SW 1271 (cell line): ENCODE measurements around the gene XPOT.

Source experiments
- DNase-seq, 2 experiments: peaks; one replicate each; lab custom pipeline; 2025; lab: John Stamatoyannopoulos, UW

The XPOT gene

GRCh38 chr12:64466178-64466577 lies 62.0 kb downstream of the XPOT start:
- DNase-seq, result no peak

- no peak for DNase-seq
These were observed 64.8 kb downstream of the XPOT start for GRCh38 chr12:64468966-64469365.

- no peak for DNase-seq
These were observed 65.4 kb downstream of the XPOT start for GRCh38 chr12:64469455-64470142.

- DNase-seq, result no peak
These were observed 66.3 kb downstream of the XPOT start for GRCh38 chr12:64470495-64470894.

GRCh38 chr12:64473176-64473575 lies 69.0 kb downstream of the XPOT start:
- no peak for DNase-seq

- no peak for DNase-seq
These were observed 71.3 kb downstream of the XPOT start for GRCh38 chr12:64475518-64475917.

GRCh38 chr12:64476844-64477243 lies 72.7 kb downstream of the XPOT start:
- DNase-seq, result no peak

- DNase-seq, result no peak
These were observed 74.5 kb downstream of the XPOT start for GRCh38 chr12:64478661-64479060.

GRCh38 chr12:64480148-64480547 lies 76.0 kb downstream of the XPOT start:
- no peak for DNase-seq

- no peak for DNase-seq
These were observed 82.5 kb downstream of the XPOT start for GRCh38 chr12:64486657-64487056.

- DNase-seq, result no peak
These were observed 87.5 kb downstream of the XPOT start for GRCh38 chr12:64491718-64492117.

GRCh38 chr12:64493513-64493912 lies 89.3 kb downstream of the XPOT start:
- no peak for DNase-seq

- DNase-seq, result no peak
These were observed 91.0 kb downstream of the XPOT start for GRCh38 chr12:64494998-64495729.

GRCh38 chr12:64496839-64497400 lies 92.7 kb downstream of the XPOT start:
- DNase-seq, result no peak

- no peak for DNase-seq
These were observed 93.3 kb downstream of the XPOT start for GRCh38 chr12:64497484-64497883.

GRCh38 chr12:64497903-64498302 lies 93.7 kb downstream of the XPOT start:
- no peak for DNase-seq

- no peak for DNase-seq
These were observed 96.2 kb downstream of the XPOT start for GRCh38 chr12:64500394-64500793.
